GM12878 (cell line): Measurements from ENCODE around the gene WWOX. TPM values are rescaled to one million over a fixed set of nuclear protein-coding genes. Genes with fewer than 3 reads are reported as not detected.

ENCODE experiments used
- ATAC-seq: fragments of 200-7000 bp; cut with Tn5 transposase; 3 replicates; pipeline ENCODE4 v1.9.1; 2020; ENCODE audit warnings: mild to moderate bottlenecking, moderate library complexity
- BruUV-seq: library from RNA; stranded (reverse); fragments of 400-500 nt; replicated peaks from 2 replicates; lab custom pipeline; 2021; lab: Mats Ljungman, UMichigan
- CTCF ChIA-PET: fragments of 300-600 bp; sonication (Branson Sonifier 250); formaldehyde crosslinking; extraction: SDS; loops from one replicate; lab custom pipeline; 2021; ENCODE audit warnings: inconsistent platforms; lab: Yijun Ruan, JAX
- POLR2A ChIA-PET: fragments of 350-600 bp; formaldehyde crosslinking; extraction: SDS; loops from one replicate; lab custom pipeline; 2021; ENCODE audit warnings: inconsistent platforms; lab: Charles Lee
- RAD21 ChIA-PET: fragments of 300-600 bp; sonication (Branson Sonifier 250); formaldehyde crosslinking; loops from one replicate; lab custom pipeline; 2023; ENCODE audit warnings: antibody characterized with exemption; ENCODE audit not compliant: unreplicated experiment; lab: Charles Lee
- SMC1A ChIA-PET: fragments of 300-600 bp; sonication (Branson Sonifier 250); formaldehyde crosslinking; loops from one replicate; lab custom pipeline; 2023; ENCODE audit not compliant: unreplicated experiment, uncharacterized antibody; lab: Charles Lee
- DNase-seq: peaks from one replicate; pipeline ENCODE4 v3.0.0-alpha.2; 2011; ENCODE audit warnings: low read depth, low spot score
- FAIRE-seq: peaks from 3 replicates; lab custom pipeline; 2011; peaks lifted over from hg19 to GRCh38; lab: Jason Lieb, UNC
- H2AFZ ChIP-seq: 2 replicates; pipeline ENCODE4 v1.6.0; 2011; ENCODE audit warnings: low read depth, low read length, control low read depth; ENCODE audit not compliant: control insufficient read depth
- H3K27ac ChIP-seq: 2 replicates; pipeline ENCODE4 v1.5.1; 2011; ENCODE audit warnings: control low read depth; ENCODE audit not compliant: control insufficient read depth, insufficient read depth
- H3K27me3 ChIP-seq, 2 experiments: replicated peaks in 1 of 2; 2 replicates each; pipeline versions ENCODE4 v1.6.0 to v1.6.1; 2011; ENCODE audit warnings: low read length in 1 of 2; ENCODE audit not compliant: control insufficient read depth in 2 of 2, insufficient read depth in 2 of 2
- H3K36me3 ChIP-seq, 2 experiments: 2 replicates each; pipeline ENCODE4 v1.5.1; 2011; ENCODE audit warnings: low read length in 1 of 2; ENCODE audit not compliant: control insufficient read depth in 2 of 2, insufficient read depth in 2 of 2
- H3K4me1 ChIP-seq: 2 replicates; pipeline ENCODE4 v1.6.1; 2011; ENCODE audit warnings: mild to moderate bottlenecking, low read length, moderate library complexity, mixed read lengths; ENCODE audit not compliant: control insufficient read depth, insufficient read depth
- H3K4me2 ChIP-seq: 2 replicates; pipeline ENCODE4 v1.6.0; 2011; ENCODE audit warnings: control low read depth; ENCODE audit not compliant: control insufficient read depth, insufficient read depth
- H3K4me3 ChIP-seq: fragments of 200-600 bp; sonication (generic); 2 replicates; pipeline ENCODE4 v1.5.1; 2016
- H3K79me2 ChIP-seq: 2 replicates; pipeline ENCODE4 v1.6.0; 2011; ENCODE audit warnings: low read length; ENCODE audit not compliant: control insufficient read depth, insufficient read depth
- H3K9ac ChIP-seq: 2 replicates; pipeline ENCODE4 v1.8.0; 2011; ENCODE audit warnings: low read length, control low read depth, mixed read lengths; ENCODE audit not compliant: control insufficient read depth, insufficient read depth
- H3K9me3 ChIP-seq: replicated peaks from 3 replicates; pipeline ENCODE4 v1.5.1; 2011; ENCODE audit warnings: mild to moderate bottlenecking, low read length; ENCODE audit not compliant: control insufficient read depth, insufficient read depth
- H4K20me1 ChIP-seq: 2 replicates; pipeline ENCODE4 v1.6.0; 2011; ENCODE audit not compliant: control insufficient read depth, insufficient read depth
- ATF2 ChIP-seq: IDR thresholded peaks from 2 replicates; pipeline ENCODE4 v1.6.1; 2012; ENCODE audit warnings: low read length, inconsistent platforms
- CBX3 ChIP-seq: fragments of 200-600 bp; sonication (generic); IDR thresholded peaks from 2 replicates; pipeline ENCODE4 v1.6.1; 2016; ENCODE audit warnings: low read depth, borderline replicate concordance
- ESRRA ChIP-seq: IDR thresholded peaks from 2 replicates; pipeline ENCODE4 v1.6.1; 2012; ENCODE audit warnings: mild to moderate bottlenecking, low read length, improper control_type of control experiment
- RCOR1 ChIP-seq: conservative IDR thresholded peaks from 2 replicates; pipeline ENCODE4 v1.6.1; 2012; ENCODE audit warnings: low read depth, low read length, improper control_type of control experiment
- SIX5 ChIP-seq: IDR thresholded peaks from 2 replicates; pipeline ENCODE4 v1.6.1; 2011; ENCODE audit warnings: mild to moderate bottlenecking, low read depth, low read length, moderate library complexity; ENCODE audit not compliant: severe bottlenecking
- SREBF1 ChIP-seq: IDR thresholded peaks from 2 replicates; pipeline ENCODE4 v1.6.1; 2012; ENCODE audit warnings: mild to moderate bottlenecking, low read length
- STAT1 ChIP-seq: fragments of 450-650 bp; conservative IDR thresholded peaks from 2 replicates; pipeline ENCODE4 v1.6.1; 2014; ENCODE audit warnings: antibody characterized with exemption, mild to moderate bottlenecking
- ZBED1 ChIP-seq: IDR thresholded peaks from 2 replicates; pipeline ENCODE4 v1.6.1; 2016; ENCODE audit warnings: borderline replicate concordance
- WGBS: methylation state at CpG from one replicate; pipeline ENCODE4 v1.1.6; 2016; ENCODE audit warnings: low lambda C conversion rate; ENCODE audit not compliant: insufficient replicate concordance, insufficient coverage; ENCODE audit errors: missing lambda C conversion rate; 5-methylcytosine and 5-hydroxymethylcytosine counted together
- in situ Hi-C: fragments of 300-500 bp; cut with MboI; formaldehyde crosslinking; loops from 9 replicates; pipeline ENCODE4 v1.14.3; 2018; ENCODE audit warnings: mixed read lengths
- intact Hi-C: fragments of 100-400 bp; cut with micrococcal nuclease; formaldehyde crosslinking; loops from one replicate; pipeline ENCODE4 v1.14.2; 2022; ENCODE audit not compliant: unreplicated experiment
- polyA plus RNA-seq, 11 experiments: library from polyadenylated mRNA; depleted of rRNA in 4 of 11; unstranded in 6 of 11; stranded (reverse) in 5 of 11; fragments of >200 nt; fragmentation: Nextera tagmentation in 4 of 11; fragmentation: Illumina TruSeq in 1 of 11; extraction: Ambion mirVana in 4 of 11; extraction: Trizol in 1 of 11; gene quantifications; 1 replicate in 1 of 11; 2 replicates in 10 of 11; pipeline versions ENCODE4 v1.2.1 to v1.2.3, GENCODE V29; 2011 to 2016; ENCODE audit warnings: inconsistent platforms in 2 of 11, missing spikeins in 2 of 11, low read depth in 1 of 11
- total RNA-seq, 4 experiments: library from RNA; depleted of rRNA in 3 of 4; stranded (reverse); fragments of >200 nt in 3 of 4; fragmentation: Illumina TruSeq in 1 of 4; extraction: Trizol in 1 of 4; gene quantifications; 2 replicates each; pipeline versions ENCODE4 v1.2.1 to v1.2.3, GENCODE V29; 2013 to 2021

WWOX gene
- total and polyA plus RNA-seq, 10 of the 15 experiments (the other 5 are each of a cell fraction or from before 2014, with no cell fraction given) = 2.8 to 24.4 (median 17.8) TPM

GRCh38 chr16:79073566-79073965 is 974.1 kb downstream of the WWOX start:
- intact Hi-C loops = no loop called here
- BruUV-seq = no TSS peak
- CTCF ChIA-PET = interaction anchor here (0.6 to 0.7 kb wide), 2 partner anchors 529 to 1044 kb away, joined by 3 to 4 read pairs; no protein-coding TSS in a partner anchor

GRCh38 chr16:79074541-79074940 is 975.1 kb downstream of the WWOX start:
- H3K79me2 ChIP-seq = no peaks in the 10 kb centered on the region
- no peaks in the 10 kb centered on the region for H4K20me1 ChIP-seq
- WGBS = 4% methylated on average over 1 of the region's 1 CpG
- DNase-seq (no peak), ATAC-seq (no peak), FAIRE-seq (no peak)
- peaks cover 0 to 3% of the 10 kb centered on the region in 2 experiments; a peak in 2 of 4 replicates for H3K27me3 ChIP-seq
- no peak overlapping the region for H3K27ac ChIP-seq
- in situ Hi-C loops = no loop called here
- RAD21 ChIA-PET = no interaction called here
- H3K4me3 ChIP-seq = no peak overlapping the region
- no TSS peak for BruUV-seq
- POLR2A ChIA-PET = no interaction called here
- CTCF ChIA-PET = no interaction called here
- TF ChIP-seq RCOR1 (no peak), SREBF1 (no peak), ESRRA (no peak), ATF2 (no peak), SIX5 (no peak), ZBED1 (no peak), STAT1 (no peak)
- no peaks in the 10 kb centered on the region for H3K36me3 ChIP-seq
- H3K9ac ChIP-seq = no peak overlapping the region
- no peaks in the 10 kb centered on the region for H3K9me3 ChIP-seq
- H3K4me1 ChIP-seq = no peaks in the 10 kb centered on the region
- H2AFZ ChIP-seq = no peak overlapping the region
- no peak overlapping the region for H3K4me2 ChIP-seq
- intact Hi-C loops = no loop called here
- SMC1A ChIA-PET = no interaction called here

More at GRCh38 chr16:79073566-79073965, 974.1 kb downstream of the WWOX start:
- no peak overlapping the region for H3K4me3 ChIP-seq
- ChIA-PET POLR2A (no interaction called here), SMC1A (interaction anchor here (0.6 kb wide), 1 partner anchor 525 kb away, joined by 3 read pairs; no protein-coding TSS in a partner anchor), RAD21 (no interaction called here)
- FAIRE-seq = no peak
- no peak overlapping the region for H2AFZ ChIP-seq
- no peak overlapping the region for H3K27ac ChIP-seq
- H3K36me3 ChIP-seq = no peaks in the 10 kb centered on the region
- H4K20me1 ChIP-seq = no peaks in the 10 kb centered on the region
- no peak overlapping the region for H3K4me2 ChIP-seq
- no peak for DNase-seq
- no peaks in the 10 kb centered on the region for H3K79me2 ChIP-seq
- no peaks in the 10 kb centered on the region for H3K4me1 ChIP-seq
- H3K9ac ChIP-seq = no peak overlapping the region
- peaks cover 0 to 3% of the 10 kb centered on the region in 2 experiments; a peak in 2 of 4 replicates for H3K27me3 ChIP-seq
- in situ Hi-C loops = no loop called here
- TF ChIP-seq CBX3 = no peak
- H3K9me3 ChIP-seq = no peaks in the 10 kb centered on the region
- WGBS = 69% methylated on average over 4 of the region's 4 CpGs
- no peak for ATAC-seq
